Left ventricle myocardium inferior (tissue), 1 donor: ENCODE data around the gene PPP1R15B. TPM values are rescaled to one million over a fixed set of nuclear protein-coding genes. Genes with fewer than 3 reads are reported as not detected.

Experiments used
- DNase-seq: peaks from one replicate; pipeline ENCODE4 v3.0.0-alpha.2; 2020
- H3K27ac ChIP-seq: fragments of 200-600 bp; replicated peaks from 2 replicates; pipeline ENCODE4 v1.8.0; 2021
- H3K27me3 ChIP-seq: fragments of 200-600 bp; 2 replicates; pipeline ENCODE4 v1.8.0; 2021; ENCODE audit warnings: low read depth
- H3K36me3 ChIP-seq: fragments of 200-600 bp; 2 replicates; pipeline ENCODE4 v1.8.0; 2021
- H3K4me1 ChIP-seq: fragments of 200-600 bp; 2 replicates; pipeline ENCODE4 v1.8.0; 2021
- H3K4me3 ChIP-seq: fragments of 200-600 bp; 2 replicates; pipeline ENCODE4 v1.8.0; 2021; ENCODE audit warnings: mild to moderate bottlenecking, moderate library complexity
- H3K9me3 ChIP-seq: fragments of 200-600 bp; replicated peaks from 2 replicates; pipeline ENCODE4 v1.8.0; 2021
- intact Hi-C: fragments of 100-400 bp; cut with micrococcal nuclease; formaldehyde crosslinking; loops from one replicate; pipeline ENCODE4 v1.11.0; 2022
- total RNA-seq: library from RNA; stranded (reverse); fragmentation: NEBNext Ultra II Directional; extraction: Animal tissue kit (Norgen Biotek cat#: 25700); gene quantifications from one replicate; pipeline ENCODE4 v1.2.1, GENCODE V29; 2021
- TF ChIP-seq, protein P1 (sequence below): fragments of 200-600 bp; IDR thresholded peaks from 2 replicates; pipeline ENCODE4 v1.8.0; 2021; ENCODE audit warnings: antibody characterized with exemption, mild to moderate bottlenecking, borderline replicate concordance
- donor health status: DM: no; HTN: yes; CAD: no; lungs with severe emphysema.

PPP1R15B gene
- total RNA-seq, 1 donor from 2014 or later, result 20.5 TPM

DNA sequence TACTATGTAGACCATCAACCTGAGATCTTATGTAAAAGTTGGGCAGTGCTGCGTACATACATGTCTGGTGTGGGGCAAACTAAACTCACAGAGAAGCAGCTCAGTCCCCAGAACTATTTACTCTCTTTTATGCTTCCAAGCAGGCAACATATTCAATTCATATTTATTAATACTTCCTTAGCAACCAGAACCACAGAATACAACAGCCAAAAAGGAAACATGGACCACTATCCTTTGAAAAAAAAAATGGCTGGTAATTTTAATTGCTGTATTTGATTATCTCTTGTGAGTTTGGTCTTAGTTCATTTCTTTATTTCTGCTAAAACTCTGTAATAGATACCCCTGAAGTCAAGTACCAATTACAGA is 1.5 kb upstream of the PPP1R15B start:
- H3K4me1 ChIP-seq, result peaks cover 75% of the 10 kb centered on the region

DNA sequence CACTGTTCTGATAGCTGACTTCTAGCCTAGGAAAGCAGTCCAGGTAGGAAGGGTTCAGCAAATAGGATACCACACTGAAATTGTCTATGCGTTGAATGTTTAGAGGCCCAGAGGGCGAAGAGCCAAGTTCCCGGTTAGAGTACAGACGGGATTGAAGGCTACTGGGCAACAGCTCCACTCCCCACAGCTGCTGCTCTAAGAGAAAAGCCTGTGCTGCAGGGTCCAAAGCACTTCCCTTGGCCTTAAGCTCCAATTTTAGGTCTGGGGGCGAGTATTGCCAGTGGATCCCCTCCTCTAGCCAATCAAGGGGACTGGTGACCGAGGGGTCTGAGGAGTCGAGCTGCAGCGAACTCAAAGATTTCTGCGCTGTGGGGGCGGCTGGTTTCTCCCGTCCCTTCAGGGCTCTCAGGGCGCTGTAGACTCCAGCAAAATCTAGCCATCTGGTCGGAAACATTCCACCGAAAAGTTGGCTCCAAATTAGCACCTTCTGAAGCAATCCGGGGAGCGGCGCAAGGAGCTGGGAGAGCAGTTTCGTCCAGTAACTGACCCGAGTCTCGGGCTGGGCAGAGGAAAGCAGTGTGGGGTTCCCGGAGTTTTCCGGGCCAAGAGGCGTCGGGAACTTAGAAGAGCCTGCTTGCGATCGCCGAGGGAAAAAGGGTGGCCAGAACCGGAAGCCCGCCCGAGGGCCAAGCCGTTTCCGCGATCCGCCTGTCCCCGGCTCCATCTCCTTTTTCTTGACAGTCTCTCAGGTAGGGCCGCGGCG is 748 bp downstream of the PPP1R15B start:
- peak; percentile 54 for DNase-seq
- peaks cover 75% of the 10 kb centered on the region for H3K4me1 ChIP-seq
- H3K36me3 ChIP-seq, result peaks cover 6% of the 10 kb centered on the region

More for the DNA sequence above, 1.5 kb upstream of the PPP1R15B start:
- H3K4me3 ChIP-seq, result no peak overlapping the region
- TF ChIP-seq, protein P1, sequence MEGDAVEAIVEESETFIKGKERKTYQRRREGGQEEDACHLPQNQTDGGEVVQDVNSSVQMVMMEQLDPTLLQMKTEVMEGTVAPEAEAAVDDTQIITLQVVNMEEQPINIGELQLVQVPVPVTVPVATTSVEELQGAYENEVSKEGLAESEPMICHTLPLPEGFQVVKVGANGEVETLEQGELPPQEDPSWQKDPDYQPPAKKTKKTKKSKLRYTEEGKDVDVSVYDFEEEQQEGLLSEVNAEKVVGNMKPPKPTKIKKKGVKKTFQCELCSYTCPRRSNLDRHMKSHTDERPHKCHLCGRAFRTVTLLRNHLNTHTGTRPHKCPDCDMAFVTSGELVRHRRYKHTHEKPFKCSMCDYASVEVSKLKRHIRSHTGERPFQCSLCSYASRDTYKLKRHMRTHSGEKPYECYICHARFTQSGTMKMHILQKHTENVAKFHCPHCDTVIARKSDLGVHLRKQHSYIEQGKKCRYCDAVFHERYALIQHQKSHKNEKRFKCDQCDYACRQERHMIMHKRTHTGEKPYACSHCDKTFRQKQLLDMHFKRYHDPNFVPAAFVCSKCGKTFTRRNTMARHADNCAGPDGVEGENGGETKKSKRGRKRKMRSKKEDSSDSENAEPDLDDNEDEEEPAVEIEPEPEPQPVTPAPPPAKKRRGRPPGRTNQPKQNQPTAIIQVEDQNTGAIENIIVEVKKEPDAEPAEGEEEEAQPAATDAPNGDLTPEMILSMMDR, result no peak
- H3K27me3 ChIP-seq, result no peaks in the 10 kb centered on the region
- intact Hi-C loops, result no loop called here
- no peak for DNase-seq
- no peaks in the 10 kb centered on the region for H3K9me3 ChIP-seq
- H3K27ac ChIP-seq, result peak overlapping the region; percentile 98
- H3K36me3 ChIP-seq, result peaks cover 4% of the 10 kb centered on the region

DNA sequence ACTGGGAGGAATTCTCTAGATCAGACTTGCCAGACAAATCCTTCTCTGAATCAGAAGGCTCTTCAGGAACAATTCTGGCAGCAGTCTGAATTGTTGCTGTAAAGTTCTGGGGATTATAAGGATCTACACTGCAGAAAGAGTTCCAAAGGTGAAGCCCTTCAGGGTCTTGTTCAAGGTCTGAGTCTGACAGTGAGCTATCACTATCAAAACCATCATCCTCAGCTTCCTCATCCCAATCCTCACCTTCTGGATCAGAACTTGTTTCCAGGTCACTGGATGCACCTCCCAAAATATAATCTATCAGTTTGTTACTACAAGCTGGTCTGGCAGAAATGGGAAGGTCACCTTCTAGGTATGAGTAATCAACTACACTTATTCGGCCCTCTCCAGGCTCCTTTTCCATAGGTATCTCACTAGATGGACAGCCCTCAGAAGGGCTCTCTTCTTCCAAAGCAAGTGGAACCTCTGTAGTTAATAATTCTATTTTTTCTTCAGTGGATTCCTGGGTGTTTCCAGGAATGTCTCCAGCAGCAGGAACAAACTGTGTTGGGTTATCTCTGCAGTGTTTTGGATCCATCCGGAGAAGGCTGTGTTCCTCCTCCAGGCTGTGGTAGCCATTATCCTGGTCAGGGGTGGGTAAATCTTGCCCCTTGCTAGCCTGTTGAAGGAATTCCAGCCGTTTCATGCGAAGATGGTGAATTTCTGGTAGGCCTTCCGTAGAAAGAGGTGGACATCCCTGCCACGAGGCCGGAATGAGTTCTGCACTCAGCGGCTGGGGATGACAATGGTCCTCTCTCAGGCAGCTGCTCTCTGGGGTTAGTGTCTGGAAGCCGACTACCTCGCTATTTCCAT is 1.6 kb downstream of the PPP1R15B start:
- peak overlapping the region; percentile 98 for H3K27ac ChIP-seq
- H3K4me1 ChIP-seq, result peaks cover 80% of the 10 kb centered on the region
- H3K27me3 ChIP-seq, result no peaks in the 10 kb centered on the region
- peak overlapping the region; percentile 92 for H3K4me3 ChIP-seq
- intact Hi-C loops, result no loop called here
- H3K36me3 ChIP-seq, result peaks cover 11% of the 10 kb centered on the region
- no peak for DNase-seq
- H3K9me3 ChIP-seq, result no peaks in the 10 kb centered on the region
- TF ChIP-seq, protein P1, result no peak

More for the DNA sequence above, 748 bp downstream of the PPP1R15B start:
- peak overlapping the region; percentile 92 for H3K4me3 ChIP-seq
- no peaks in the 10 kb centered on the region for H3K9me3 ChIP-seq
- peak overlapping the region; percentile 98 for H3K27ac ChIP-seq
- TF ChIP-seq, protein P1, result no peak
- intact Hi-C loops, result no loop called here
- H3K27me3 ChIP-seq, result no peaks in the 10 kb centered on the region

DNA sequence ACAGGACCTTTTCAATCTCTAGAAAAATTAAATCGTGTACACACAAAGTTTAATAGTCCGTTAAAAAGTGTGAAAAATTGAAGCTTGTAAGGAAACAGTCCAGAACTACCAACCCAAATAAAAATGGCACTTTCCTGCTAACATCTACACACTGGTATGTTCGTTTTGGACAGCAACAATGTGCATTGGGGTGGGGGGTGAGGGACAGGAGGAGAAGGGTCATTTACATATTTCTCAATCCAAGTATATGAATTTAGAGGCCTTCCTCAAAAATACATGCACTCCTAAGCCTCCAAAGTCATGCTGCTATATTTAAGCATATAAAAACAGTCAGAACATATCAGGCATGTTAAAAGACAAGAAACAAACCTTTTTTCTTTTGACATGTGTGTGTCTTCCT is 2.5 kb downstream of the PPP1R15B start:
- Histone ChIP-seq H3K27me3 (no peaks in the 10 kb centered on the region), H3K9me3 (no peaks in the 10 kb centered on the region), H3K36me3 (peaks cover 20% of the 10 kb centered on the region), H3K4me3 (peak overlapping the region; percentile 92), H3K4me1 (peaks cover 90% of the 10 kb centered on the region), H3K27ac (peak overlapping the region; percentile 98)
- intact Hi-C loops, result no loop called here
- TF ChIP-seq, protein P1, result no peak
- no peak for DNase-seq

DNA sequence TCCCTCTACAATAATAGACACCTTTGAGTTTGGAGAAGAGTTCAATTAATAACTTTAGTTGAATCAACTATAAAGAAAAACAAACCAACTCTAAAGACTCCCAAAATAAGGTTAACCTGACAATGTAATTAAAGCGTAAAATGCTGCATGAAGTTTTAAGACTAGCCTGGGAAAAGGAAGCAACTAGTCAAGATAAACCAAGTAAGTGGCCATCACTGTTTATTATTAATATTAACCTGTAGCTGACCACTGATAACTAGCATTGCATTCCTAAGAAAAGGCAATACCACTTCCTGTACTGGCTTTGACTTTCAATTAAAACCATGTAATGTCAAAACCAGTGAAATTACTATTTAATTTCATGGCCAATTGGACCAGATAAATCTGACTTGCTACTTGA is 3.0 kb downstream of the PPP1R15B start:
- Histone ChIP-seq H3K27ac (peak overlapping the region; percentile 98), H3K9me3 (no peaks in the 10 kb centered on the region), H3K4me1 (peaks cover 94% of the 10 kb centered on the region), H3K36me3 (peaks cover 25% of the 10 kb centered on the region), H3K27me3 (no peaks in the 10 kb centered on the region), H3K4me3 (peak overlapping the region; percentile 92)
- no peak for DNase-seq
- TF ChIP-seq, protein P1, result no peak
- intact Hi-C loops, result no loop called here
